HG02981 (cell line): ENCODE data around the gene DHTKD1.
"Not testable (repeated sequence)": the region's sequence is repeated elsewhere in the genome, so short reads cannot be mapped to it uniquely, and the experiment has no call there.

Source experiments
- ATAC-seq: cut with Tn5 transposase; IDR thresholded peaks from one replicate; pipeline ENCODE4 v1.9.1; 2021; ENCODE audit warnings: mild to moderate bottlenecking, moderate library complexity; ENCODE audit not compliant: unreplicated experiment

Gene DHTKD1

GRCh38 chr10:12063483-12063818 is 5.3 kb upstream of the DHTKD1 start:
- no peak for ATAC-seq

GRCh38 chr10:12067336-12067735 is 1.4 kb upstream of the DHTKD1 start:
- no peak for ATAC-seq

GRCh38 chr10:12071441-12071840 is 2.7 kb downstream of the DHTKD1 start:
- ATAC-seq = not testable (repeated sequence)

GRCh38 chr10:12073526-12073925 is 4.8 kb downstream of the DHTKD1 start:
- ATAC-seq = no peak

- ATAC-seq = no peak
Measured at GRCh38 chr10:12077580-12078180, 8.9 kb downstream of the DHTKD1 start.

GRCh38 chr10:12081470-12081869 is 12.7 kb downstream of the DHTKD1 start:
- no peak for ATAC-seq

- no peak for ATAC-seq
Measured at GRCh38 chr10:12081879-12082557, 13.3 kb downstream of the DHTKD1 start.

GRCh38 chr10:12088919-12089318 is 20.2 kb downstream of the DHTKD1 start:
- ATAC-seq = no peak

- no peak for ATAC-seq
Measured at GRCh38 chr10:12091421-12091820, 22.7 kb downstream of the DHTKD1 start.

- ATAC-seq = not testable (repeated sequence)
Measured at GRCh38 chr10:12097361-12097760, 28.6 kb downstream of the DHTKD1 start.

GRCh38 chr10:12097791-12098190 is 29.0 kb downstream of the DHTKD1 start:
- ATAC-seq = no peak

- ATAC-seq = no peak
Measured at GRCh38 chr10:12098966-12099365, 30.2 kb downstream of the DHTKD1 start.

GRCh38 chr10:12103802-12104201 is 35.0 kb downstream of the DHTKD1 start:
- ATAC-seq = no peak

GRCh38 chr10:12107781-12108180 is 39.0 kb downstream of the DHTKD1 start:
- no peak for ATAC-seq

- ATAC-seq = no peak
Measured at GRCh38 chr10:12109286-12109685, 40.5 kb downstream of the DHTKD1 start.

- no peak for ATAC-seq
Measured at GRCh38 chr10:12111528-12111927, 42.8 kb downstream of the DHTKD1 start.

GRCh38 chr10:12113627-12114026 is 44.9 kb downstream of the DHTKD1 start:
- no peak for ATAC-seq

GRCh38 chr10:12121673-12122072 is 52.9 kb downstream of the DHTKD1 start:
- no peak for ATAC-seq

GRCh38 chr10:12129222-12130111 is 60.7 kb downstream of the DHTKD1 start, which contains the start of gene SEC61A2:
SEC61A2 (plus strand) TSS chr10:12129677; CDS start chr10:12129788, 111 bp downstream.
- ATAC-seq = peak; percentile 88

GRCh38 chr10:12130237-12130872 is 61.6 kb downstream of the DHTKD1 start:
- peak; percentile 48 for ATAC-seq

- ATAC-seq = no peak
Measured at GRCh38 chr10:12135631-12136030, 66.9 kb downstream of the DHTKD1 start.
